Breast epithelium (tissue), 4 donors: ENCODE data around the gene GALNT8. TPM values are rescaled to one million over a fixed set of nuclear protein-coding genes. Genes with fewer than 3 reads are reported as not detected.
"Not testable (repeated sequence)": the region's sequence is repeated elsewhere in the genome, so short reads cannot be mapped to it uniquely, and the experiment has no call there.

Experiments used
- DNase-seq, 2 donors: peaks; one replicate each; pipeline ENCODE4 v3.0.0-alpha.2; 2019; ENCODE audit warnings: low spot score in 2 of 2
- H3K27ac ChIP-seq, 2 donors: fragments of 200-600 bp; sonication (generic) in 1 of 2; one replicate each; pipeline ENCODE4 v1.5.1; 2016 to 2019; ENCODE audit warnings: mild to moderate bottlenecking in 1 of 2
- H3K27me3 ChIP-seq, 2 donors: fragments of 200-600 bp; sonication (generic) in 1 of 2; one replicate each; pipeline versions ENCODE4 v1.5.1 to v1.6.0; 2017 to 2019; ENCODE audit warnings: control low read depth in 1 of 2, mild to moderate bottlenecking in 1 of 2
- H3K36me3 ChIP-seq: fragments of 200-600 bp; one replicate; pipeline ENCODE4 v1.5.1; 2019
- H3K4me1 ChIP-seq, 2 donors: fragments of 200-600 bp; sonication (generic); one replicate each; pipeline ENCODE4 v1.5.1; 2016 to 2019; ENCODE audit warnings: control low read depth in 1 of 2
- H3K4me3 ChIP-seq, 3 donors: fragments of 200-600 bp; sonication (generic); 1 replicate in 2 of 3; 2 replicates in 1 of 3; pipeline ENCODE4 v1.5.1; 2016 to 2019; ENCODE audit warnings: mild to moderate bottlenecking in 3 of 3, moderate library complexity in 2 of 3
- H3K9me3 ChIP-seq, 2 donors: fragments of 200-600 bp; sonication (generic) in 1 of 2; one replicate each; pipeline ENCODE4 v1.5.1; 2016 to 2019; ENCODE audit warnings: control low read depth in 1 of 2
- POLR2A ChIP-seq: fragments of 450-650 bp; IDR thresholded peaks from one replicate; pipeline ENCODE4 v1.6.1; 2016; ENCODE audit warnings: antibody characterized with exemption, mild to moderate bottlenecking, moderate library complexity
- POLR2AphosphoS5 ChIP-seq, 3 donors: sonication (generic); formaldehyde crosslinking; IDR thresholded peaks; one replicate each; pipeline ENCODE4 v1.6.1; 2017; ENCODE audit warnings: antibody characterized with exemption in 3 of 3
- intact Hi-C: fragments of 100-400 bp; cut with DNase I; formaldehyde crosslinking; loops from one replicate; pipeline ENCODE4 v1.15.1; 2023; ENCODE audit warnings: low total_unique reads
- total RNA-seq, 3 donors: library from RNA; depleted of rRNA; stranded (reverse); fragments of >200 nt; gene quantifications; one replicate each; pipeline ENCODE4 v1.1.0, GENCODE V29; 2016
- TF ChIP-seq, protein P1 (sequence below), 3 donors: fragments of 450-650 bp; IDR thresholded peaks; one replicate each; pipeline ENCODE4 v1.5.1; 2016 to 2017; ENCODE audit warnings: antibody characterized with exemption in 3 of 3, mild to moderate bottlenecking in 3 of 3, moderate library complexity in 3 of 3

GALNT8 gene
- total RNA-seq, 3 donors from 2014 or later, result 1.3 to 2.7 (median 1.6) TPM

DNA sequence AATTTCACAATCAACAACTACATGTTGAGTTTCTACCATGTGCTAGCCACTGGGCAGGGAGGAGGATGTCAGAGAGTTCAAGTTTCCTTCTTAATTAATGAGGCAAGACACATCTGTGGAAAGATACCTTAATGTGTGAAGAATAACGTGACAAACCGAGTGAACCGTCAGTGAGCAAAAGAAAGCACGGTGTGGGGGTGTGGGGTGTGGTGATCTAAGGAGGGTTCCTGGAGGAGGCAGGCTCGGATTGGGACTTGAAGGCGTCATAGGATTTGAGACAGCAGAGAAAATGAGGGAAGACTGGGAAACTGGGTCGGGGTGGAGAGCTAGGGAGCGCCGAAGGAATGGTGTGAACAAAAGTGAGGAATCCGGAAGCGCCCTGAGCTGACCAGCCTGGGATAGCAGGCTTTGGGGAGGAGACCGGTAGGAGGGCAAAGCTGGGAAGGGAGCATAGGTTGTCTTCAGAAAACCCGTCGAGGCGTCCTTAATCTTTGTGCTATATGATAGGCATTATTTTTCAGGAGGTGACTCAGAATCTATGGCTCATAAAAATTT, 22.3 kb downstream of the GALNT8 start:
- TF ChIP-seq, protein P1, sequence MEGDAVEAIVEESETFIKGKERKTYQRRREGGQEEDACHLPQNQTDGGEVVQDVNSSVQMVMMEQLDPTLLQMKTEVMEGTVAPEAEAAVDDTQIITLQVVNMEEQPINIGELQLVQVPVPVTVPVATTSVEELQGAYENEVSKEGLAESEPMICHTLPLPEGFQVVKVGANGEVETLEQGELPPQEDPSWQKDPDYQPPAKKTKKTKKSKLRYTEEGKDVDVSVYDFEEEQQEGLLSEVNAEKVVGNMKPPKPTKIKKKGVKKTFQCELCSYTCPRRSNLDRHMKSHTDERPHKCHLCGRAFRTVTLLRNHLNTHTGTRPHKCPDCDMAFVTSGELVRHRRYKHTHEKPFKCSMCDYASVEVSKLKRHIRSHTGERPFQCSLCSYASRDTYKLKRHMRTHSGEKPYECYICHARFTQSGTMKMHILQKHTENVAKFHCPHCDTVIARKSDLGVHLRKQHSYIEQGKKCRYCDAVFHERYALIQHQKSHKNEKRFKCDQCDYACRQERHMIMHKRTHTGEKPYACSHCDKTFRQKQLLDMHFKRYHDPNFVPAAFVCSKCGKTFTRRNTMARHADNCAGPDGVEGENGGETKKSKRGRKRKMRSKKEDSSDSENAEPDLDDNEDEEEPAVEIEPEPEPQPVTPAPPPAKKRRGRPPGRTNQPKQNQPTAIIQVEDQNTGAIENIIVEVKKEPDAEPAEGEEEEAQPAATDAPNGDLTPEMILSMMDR (IDR thresholded peaks at IDR 0.05), result no peak
- TF ChIP-seq POLR2AphosphoS5 (IDR thresholded peaks at IDR 0.05), result no peak
- TF ChIP-seq POLR2A, result no peak
- no peak for DNase-seq
- Histone ChIP-seq H3K27ac (no peak overlapping the region), H3K9me3 (no peaks in the 10 kb centered on the region), H3K36me3 (no peaks in the 10 kb centered on the region), H3K4me3 (no peak overlapping the region), H3K4me1 (no peaks in the 10 kb centered on the region), H3K27me3 (no peaks in the 10 kb centered on the region)
- intact Hi-C loops, result no loop called here

DNA sequence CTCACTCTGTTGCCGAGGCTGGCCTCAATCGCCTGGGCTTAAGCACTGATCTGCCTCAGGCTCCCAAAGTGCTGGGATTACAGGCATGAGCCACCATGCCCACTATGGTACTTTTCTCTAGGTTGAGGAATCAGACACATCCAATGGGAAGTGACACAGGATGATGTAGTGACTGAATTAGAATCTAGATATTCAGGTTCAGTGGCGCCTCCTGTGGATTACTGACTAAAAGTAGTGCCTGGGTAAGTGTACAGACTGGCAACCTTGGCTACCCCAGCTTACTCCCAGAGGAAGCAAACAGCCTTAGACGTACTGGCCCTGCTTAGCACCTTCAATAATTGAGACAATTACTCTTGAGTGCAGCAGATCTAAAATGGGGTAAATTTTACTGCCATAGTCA, 22.8 kb downstream of the GALNT8 start:
- intact Hi-C loops, result no loop called here
- H3K9me3 ChIP-seq, result no peaks in the 10 kb centered on the region
- H3K27ac ChIP-seq, result no peak overlapping the region
- DNase-seq, result no peak
- TF ChIP-seq POLR2AphosphoS5 (IDR thresholded peaks at IDR 0.05) (no peak), POLR2A (no peak)
- TF ChIP-seq, protein P1 (IDR thresholded peaks at IDR 0.05), result no peak
- H3K4me1 ChIP-seq, result no peaks in the 10 kb centered on the region
- H3K4me3 ChIP-seq, result no peak overlapping the region
- H3K36me3 ChIP-seq, result no peaks in the 10 kb centered on the region
- no peaks in the 10 kb centered on the region for H3K27me3 ChIP-seq

DNA sequence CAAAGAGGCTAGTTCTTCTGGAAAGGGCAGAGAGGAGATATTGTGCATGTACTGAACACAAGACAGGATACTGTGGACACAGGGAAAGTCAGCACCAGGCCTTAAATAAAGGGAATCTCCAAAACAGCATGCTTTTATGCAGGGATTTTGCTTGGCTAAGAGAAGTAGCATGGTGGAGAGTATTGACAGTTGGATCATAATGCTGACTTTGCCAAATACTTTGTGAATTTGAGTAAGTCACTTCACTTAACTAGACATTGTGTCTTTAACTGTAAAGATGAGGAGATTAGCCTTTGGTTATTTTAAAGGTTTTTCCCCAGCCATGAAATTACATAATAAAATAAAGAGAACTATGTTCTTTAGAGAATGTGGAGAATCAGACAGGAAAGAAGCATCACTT, 24.5 kb downstream of the GALNT8 start:
- no peak for TF ChIP-seq POLR2A
- peaks cover 0 to 6% of the 10 kb centered on the region in 2 donors for H3K9me3 ChIP-seq
- no peak for DNase-seq
- H3K27ac ChIP-seq, result no peak overlapping the region
- intact Hi-C loops, result loop anchor here (5.0 kb wide), 1 partner anchor 642 kb away; no protein-coding TSS in a partner anchor
- no peak overlapping the region for H3K4me3 ChIP-seq
- no peaks in the 10 kb centered on the region for H3K4me1 ChIP-seq
- H3K27me3 ChIP-seq, result no peaks in the 10 kb centered on the region
- H3K36me3 ChIP-seq, result no peaks in the 10 kb centered on the region

DNA sequence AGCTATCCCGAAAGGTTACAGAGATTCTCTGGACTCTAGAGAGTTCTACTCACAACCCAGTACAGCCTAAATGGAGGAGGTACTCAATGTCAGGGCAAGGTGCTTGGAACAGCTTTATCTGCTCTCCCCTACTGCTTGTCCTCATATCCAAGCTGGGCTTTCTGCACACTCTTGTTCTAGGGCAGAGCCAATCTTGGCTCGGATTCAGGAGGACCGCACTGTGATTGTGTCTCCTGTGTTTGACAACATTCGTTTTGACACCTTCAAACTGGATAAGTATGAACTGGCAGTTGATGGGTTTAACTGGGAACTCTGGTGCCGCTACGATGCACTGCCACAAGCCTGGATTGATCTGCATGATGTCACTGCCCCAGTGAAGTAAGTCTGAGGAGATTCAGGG, 25.0 kb downstream of the GALNT8 start:
- Histone ChIP-seq H3K27me3 (no peaks in the 10 kb centered on the region), H3K9me3 (peaks cover 0 to 6% of the 10 kb centered on the region in 2 donors), H3K36me3 (no peaks in the 10 kb centered on the region), H3K4me1 (no peaks in the 10 kb centered on the region), H3K27ac (no peak overlapping the region), H3K4me3 (no peak overlapping the region)
- intact Hi-C loops, result loop anchor here (5.0 kb wide), 1 partner anchor 643 kb away; no protein-coding TSS in a partner anchor
- no peak for DNase-seq
- TF ChIP-seq POLR2A, result no peak
- TF ChIP-seq, protein P1 (IDR thresholded peaks at IDR 0.05), result no peak
- no peak for TF ChIP-seq POLR2AphosphoS5 (IDR thresholded peaks at IDR 0.05)

DNA sequence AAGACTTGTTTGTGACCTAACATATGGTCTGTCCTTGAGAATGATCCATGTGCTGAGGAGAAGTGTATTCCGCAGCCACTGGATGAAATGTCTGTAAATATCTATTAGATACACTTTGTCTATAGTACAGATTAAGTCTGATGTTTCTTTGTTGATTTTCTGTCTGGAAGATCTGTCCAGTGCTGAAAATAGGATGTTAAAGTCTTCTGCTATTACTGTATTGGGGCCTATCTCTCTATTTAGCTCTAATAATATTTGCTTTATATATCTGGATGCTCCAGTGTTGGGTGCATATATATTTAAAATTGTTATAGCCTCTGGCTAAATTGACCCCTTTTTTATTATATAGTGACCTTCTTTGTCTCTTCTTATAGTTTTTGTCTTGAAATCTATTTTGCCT, 31.5 kb downstream of the GALNT8 start:
- DNase-seq, H3K27ac ChIP-seq, H3K4me1 ChIP-seq, H3K36me3 ChIP-seq, H3K27me3 ChIP-seq, intact Hi-C loops, H3K9me3 ChIP-seq, H3K4me3 ChIP-seq: not testable (repeated sequence)

DNA sequence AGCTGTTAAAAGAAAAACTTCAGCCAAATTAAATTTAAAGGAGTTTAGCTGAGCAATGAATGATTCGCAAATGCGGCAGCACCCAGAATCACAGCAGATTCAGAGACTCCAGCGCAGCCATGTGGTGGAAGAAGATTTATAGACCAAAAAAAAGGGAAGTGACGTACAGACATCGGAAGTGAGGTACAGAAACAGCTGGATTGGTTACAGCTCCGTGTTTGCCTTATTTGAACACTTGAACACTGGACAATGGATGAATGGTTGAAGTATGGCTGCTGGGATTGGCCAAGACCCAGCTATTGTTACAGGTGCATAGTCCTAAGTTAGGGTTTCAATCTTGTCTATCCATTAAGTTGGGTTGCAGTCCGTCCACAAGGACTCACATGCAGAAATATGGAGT, 42.6 kb downstream of the GALNT8 start:
- TF ChIP-seq POLR2AphosphoS5 (IDR thresholded peaks at IDR 0.05), result no peak
- TF ChIP-seq POLR2A, result no peak
- TF ChIP-seq, protein P1 (IDR thresholded peaks at IDR 0.05), result no peak
- no peaks in the 10 kb centered on the region for H3K27me3 ChIP-seq
- H3K4me3 ChIP-seq, result no peak overlapping the region
- intact Hi-C loops, result no loop called here
- no peaks in the 10 kb centered on the region for H3K4me1 ChIP-seq
- H3K36me3 ChIP-seq, result no peaks in the 10 kb centered on the region
- no peak overlapping the region for H3K27ac ChIP-seq
- DNase-seq, result no peak
- no peaks in the 10 kb centered on the region for H3K9me3 ChIP-seq
